PC-3 (cell line): Measurements from ENCODE around the gene TPH2.

Source experiments
- CTCF ChIP-seq: fragments of 300-600 bp; sonication (generic); conservative IDR thresholded peaks from 2 replicates; pipeline ENCODE4 v1.5.1; 2017; ENCODE audit warnings: antibody characterized with exemption, low read depth, mild to moderate bottlenecking, low read length
- EZH2 ChIP-seq: fragments of 300-600 bp; sonication (generic); IDR thresholded peaks from one replicate; pipeline ENCODE4 v1.6.1; 2017; ENCODE audit warnings: antibody characterized with exemption, mild to moderate bottlenecking, low read length; ENCODE audit not compliant: unreplicated experiment

- TF ChIP-seq CTCF (no peak), EZH2 (no peak)
Observed at GRCh38 chr12:72081777-72082176, 143.1 kb downstream of the TPH2 start.
